ENCODE data around the gene AGAP4.
"Not testable (repeated sequence)": the region's sequence is repeated elsewhere in the genome, so short reads cannot be mapped to it uniquely, and the experiment has no call there.

AGAP4 gene

GRCh38 chr10:45790694-45791426 is 56.4 kb downstream of the AGAP4 start:
- not testable (repeated sequence) for DNase-seq (ENCODE audit: low read depth)

- not testable (repeated sequence) for DNase-seq (ENCODE audit: low read depth)
Measured at GRCh38 chr10:45789991-45790390, 57.3 kb downstream of the AGAP4 start.

- DNase-seq (ENCODE audit: low read depth) = not testable (repeated sequence)
Measured at GRCh38 chr10:45787212-45787741, 60.0 kb downstream of the AGAP4 start.

- not testable (repeated sequence) for DNase-seq (ENCODE audit: low read depth)
Measured at GRCh38 chr10:45786217-45786616, 61.1 kb downstream of the AGAP4 start.

Measured in stimulated activated CD8-positive, alpha-beta memory T cell treated with anti-CD3 and anti-CD28 coated beads, Interleukin-12 subunit alpha, Interleukin-12 subunit beta, amount 100 ng/mL, for 1 hour (primary cell).